Loucy (cell line): ENCODE data around the gene TMF1.

ENCODE experiments used
- H2AFZ ChIP-seq: fragments of 200-600 bp; sonication (generic); 2 replicates; pipeline ENCODE4 v1.6.0; 2016; ENCODE audit warnings: antibody characterized with exemption, mild to moderate bottlenecking, low read length, moderate library complexity
- H3F3A ChIP-seq: fragments of 200-600 bp; 2 replicates; pipeline ENCODE4 v1.6.0; 2016; ENCODE audit warnings: antibody characterized with exemption, low read depth, mild to moderate bottlenecking
- H3K27me3 ChIP-seq: fragments of 200-600 bp; sonication (generic); 2 replicates; pipeline ENCODE4 v1.6.1; 2014; ENCODE audit warnings: low read length, mild to moderate bottlenecking; ENCODE audit not compliant: insufficient read depth, poor library complexity, severe bottlenecking
- H3K36me3 ChIP-seq: fragments of 200-600 bp; sonication (generic); 2 replicates; pipeline ENCODE4 v1.6.1; 2016; ENCODE audit warnings: low read length; ENCODE audit not compliant: insufficient read depth
- H3K4me1 ChIP-seq: fragments of 200-600 bp; sonication (generic); 2 replicates; pipeline ENCODE4 v1.5.1; 2014; ENCODE audit warnings: low read length, mild to moderate bottlenecking; ENCODE audit not compliant: insufficient read depth, poor library complexity, severe bottlenecking
- H3K4me2 ChIP-seq: fragments of 200-600 bp; sonication (generic); 2 replicates; pipeline ENCODE4 v1.6.0; 2014; ENCODE audit warnings: antibody characterized with exemption, low read length, low read depth, mild to moderate bottlenecking; ENCODE audit not compliant: poor library complexity, severe bottlenecking
- H3K4me3 ChIP-seq: fragments of 200-600 bp; sonication (generic); 2 replicates; pipeline ENCODE4 v1.5.1; 2014; ENCODE audit warnings: low read length, mild to moderate bottlenecking, mixed read lengths; ENCODE audit not compliant: poor library complexity, severe bottlenecking
- H3K79me2 ChIP-seq: fragments of 200-600 bp; sonication (generic); 2 replicates; pipeline ENCODE4 v1.6.1; 2014; ENCODE audit warnings: low read length; ENCODE audit not compliant: insufficient read depth
- H3K9ac ChIP-seq: fragments of 200-600 bp; sonication (generic); 2 replicates; pipeline ENCODE4 v1.6.0; 2014; ENCODE audit warnings: mild to moderate bottlenecking, low read depth, low read length, moderate library complexity; ENCODE audit not compliant: poor library complexity, severe bottlenecking
- H3K9me2 ChIP-seq: fragments of 200-600 bp; sonication (generic); replicated peaks from 2 replicates; pipeline ENCODE4 v1.6.1; 2016; ENCODE audit warnings: low read depth, low read length, mixed read lengths
- H3K9me3 ChIP-seq: fragments of 200-600 bp; sonication (generic); 2 replicates; pipeline ENCODE4 v1.6.1; 2014; ENCODE audit warnings: mild to moderate bottlenecking, antibody characterized with exemption, low read length, low read depth; ENCODE audit not compliant: insufficient read depth
- H4K20me1 ChIP-seq: fragments of 200-600 bp; sonication (generic); 2 replicates; pipeline ENCODE4 v1.6.0; 2014; ENCODE audit warnings: antibody characterized with exemption, low read length, mild to moderate bottlenecking; ENCODE audit not compliant: insufficient read depth, poor library complexity, severe bottlenecking
- CTCF ChIP-seq: fragments of 200-600 bp; sonication (generic); conservative IDR thresholded peaks from 2 replicates; pipeline ENCODE4 v1.5.1; 2014; ENCODE audit warnings: mild to moderate bottlenecking, antibody characterized with exemption, low read length
- EZH2phosphoT487 ChIP-seq: fragments of 200-600 bp; IDR thresholded peaks from 2 replicates; pipeline ENCODE4 v1.6.1; 2018; ENCODE audit warnings: antibody characterized with exemption, mild to moderate bottlenecking, moderate library complexity, borderline replicate concordance

Gene TMF1

DNA sequence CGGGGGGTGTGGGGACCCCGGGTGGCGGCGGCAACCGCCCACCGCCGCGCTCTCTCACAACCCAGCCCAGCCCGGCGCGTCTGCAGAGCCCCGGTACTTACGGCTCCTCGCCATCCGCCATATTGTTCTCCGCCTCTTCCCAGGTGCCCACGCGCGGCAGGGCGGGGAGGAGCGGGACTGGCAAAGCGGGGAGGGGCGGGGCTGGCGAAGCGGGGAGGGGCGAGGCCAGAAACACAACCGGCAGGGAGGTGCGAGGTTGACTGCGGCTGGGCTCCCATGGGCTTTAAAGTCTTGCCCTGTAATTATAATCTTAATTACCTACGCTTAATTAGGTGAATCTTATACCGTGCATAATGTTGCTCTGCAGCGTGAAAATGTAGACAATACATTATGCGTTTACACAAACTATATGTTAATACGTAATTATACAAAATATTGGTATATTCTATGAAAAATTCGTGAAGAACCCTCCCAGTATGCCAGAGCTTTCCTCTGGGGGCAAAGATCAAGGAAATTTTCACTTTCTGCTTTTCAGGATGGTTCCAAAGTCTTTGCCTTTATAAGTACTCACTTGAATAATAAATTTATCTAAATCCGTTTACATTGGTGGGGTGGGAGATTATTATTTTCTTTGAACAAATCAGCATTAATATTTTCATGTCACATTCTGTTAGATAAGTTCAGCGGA lies 28.2 kb upstream of the TMF1 start, which contains the start of gene UBA3:
Gene UBA3 (minus strand): TSS at position 133 of the 688 bp plus-strand sequence. CDS start 12 bp downstream, at position 121.
- peaks cover 59% of the 10 kb centered on the region for H3K79me2 ChIP-seq

GRCh38 chr3:69079269-69080159 lies 27.4 kb upstream of the TMF1 start:
- Histone ChIP-seq H3K79me2 (peaks cover 58% of the 10 kb centered on the region), H3K9me2 (no peaks in the 10 kb centered on the region), H3F3A (peaks cover 9% of the 10 kb centered on the region; the same call in 1 of the 2 replicates), H2AFZ (no peak overlapping the region), H3K4me3 (peak overlapping the region; percentile 90), H3K36me3 (no peaks in the 10 kb centered on the region), H4K20me1 (peaks cover 25% of the 10 kb centered on the region), H3K4me2 (peak overlapping the region; percentile 83), H3K9me3 (no peaks in the 10 kb centered on the region), H3K9ac (peak overlapping the region; percentile 96), H3K4me1 (peaks cover 61% of the 10 kb centered on the region), H3K27me3 (no peaks in the 10 kb centered on the region)
- TF ChIP-seq CTCF (no peak), EZH2phosphoT487 (no peak)

More for the DNA sequence above, 28.2 kb upstream of the TMF1 start, which contains the start of gene UBA3:
- Histone ChIP-seq H3K4me3 (peak within 1 kb of the TSS; percentile 90), H3K36me3 (no peaks in the 10 kb centered on the region), H3K27me3 (no peaks in the 10 kb centered on the region), H4K20me1 (peaks cover 25% of the 10 kb centered on the region), H3F3A (peaks cover 9% of the 10 kb centered on the region; the same call in 1 of the 2 replicates), H3K4me2 (peak within 1 kb of the TSS; percentile 83), H3K9me2 (no peaks in the 10 kb centered on the region), H3K4me1 (peaks cover 62% of the 10 kb centered on the region), H2AFZ (no peak within 1 kb of the TSS), H3K9ac (peak within 1 kb of the TSS; percentile 96), H3K9me3 (no peaks in the 10 kb centered on the region)
- TF ChIP-seq EZH2phosphoT487 = no peak
- no peak for TF ChIP-seq CTCF

GRCh38 chr3:69072928-69073327 lies 20.8 kb upstream of the TMF1 start:
- H3K79me2 ChIP-seq = peaks cover 74% of the 10 kb centered on the region

More at GRCh38 chr3:69072928-69073327, 20.8 kb upstream of the TMF1 start:
- Histone ChIP-seq H4K20me1 (peaks cover 12% of the 10 kb centered on the region), H3K9me2 (no peaks in the 10 kb centered on the region), H2AFZ (no peak overlapping the region), H3K9me3 (no peaks in the 10 kb centered on the region), H3F3A (no peaks in the 10 kb centered on the region), H3K4me3 (no peak overlapping the region), H3K9ac (no peak overlapping the region), H3K4me2 (peak overlapping the region; percentile 4), H3K27me3 (no peaks in the 10 kb centered on the region), H3K36me3 (peaks cover 6% of the 10 kb centered on the region; the same call in 1 of the 2 replicates), H3K4me1 (peaks cover 40% of the 10 kb centered on the region)
- no peak for TF ChIP-seq EZH2phosphoT487
- TF ChIP-seq CTCF = no peak
